ENCODE data around the gene TSHZ2.

- TF ChIP-seq CTCF (IDR thresholded peaks at IDR 0.05) (no peak), POLR2A (IDR thresholded peaks at IDR 0.05) (no peak)
These were observed 191.3 kb downstream of the TSHZ2 start for GRCh38 chr20:53163486-53163885.

Measured in breast epithelium (tissue), 3 donors.